GM23338 (cell line): ENCODE measurements around the gene LRRC3C.

Experiments used
- ETS1 ChIP-seq: IDR thresholded peaks from 2 replicates; pipeline ENCODE4 v1.6.1; 2016; ENCODE audit warnings: antibody characterized with exemption
- POLR2AphosphoS5 ChIP-seq: IDR thresholded peaks from 2 replicates; pipeline ENCODE4 v1.6.1; 2016; ENCODE audit warnings: antibody characterized with exemption, low read depth
- TF ChIP-seq, protein P1 (sequence below), 2 experiments: fragments of 200-600 bp in 1 of 2; sonication (generic) in 1 of 2; conservative IDR thresholded peaks; 2 replicates each; pipeline versions ENCODE4 v1.5.1 to v1.6.1; 2016 to 2017; ENCODE audit warnings: antibody characterized with exemption in 2 of 2, low read depth in 2 of 2, mild to moderate bottlenecking in 2 of 2, moderate library complexity in 1 of 2

DNA sequence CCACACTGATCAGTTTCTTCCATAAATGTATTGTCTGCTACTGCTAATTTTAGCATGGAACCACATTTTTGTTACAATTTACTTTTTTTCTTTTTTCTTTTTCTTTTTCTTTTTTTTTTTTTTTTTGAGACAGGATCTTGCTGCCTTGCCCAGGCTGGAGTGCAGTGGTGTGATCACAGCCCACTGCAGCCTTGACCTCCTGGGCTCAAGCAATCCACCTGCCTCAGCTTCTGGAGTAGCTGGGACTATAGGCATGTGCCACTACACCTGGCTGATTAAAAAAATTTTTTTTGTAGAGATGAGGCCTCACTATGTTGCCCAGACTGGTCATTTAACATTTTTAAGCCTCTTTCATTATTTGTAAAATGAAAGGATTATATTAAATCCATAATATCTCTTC lies 40.5 kb upstream of the LRRC3C start:
- TF ChIP-seq POLR2AphosphoS5 = no peak
- TF ChIP-seq, protein P1, sequence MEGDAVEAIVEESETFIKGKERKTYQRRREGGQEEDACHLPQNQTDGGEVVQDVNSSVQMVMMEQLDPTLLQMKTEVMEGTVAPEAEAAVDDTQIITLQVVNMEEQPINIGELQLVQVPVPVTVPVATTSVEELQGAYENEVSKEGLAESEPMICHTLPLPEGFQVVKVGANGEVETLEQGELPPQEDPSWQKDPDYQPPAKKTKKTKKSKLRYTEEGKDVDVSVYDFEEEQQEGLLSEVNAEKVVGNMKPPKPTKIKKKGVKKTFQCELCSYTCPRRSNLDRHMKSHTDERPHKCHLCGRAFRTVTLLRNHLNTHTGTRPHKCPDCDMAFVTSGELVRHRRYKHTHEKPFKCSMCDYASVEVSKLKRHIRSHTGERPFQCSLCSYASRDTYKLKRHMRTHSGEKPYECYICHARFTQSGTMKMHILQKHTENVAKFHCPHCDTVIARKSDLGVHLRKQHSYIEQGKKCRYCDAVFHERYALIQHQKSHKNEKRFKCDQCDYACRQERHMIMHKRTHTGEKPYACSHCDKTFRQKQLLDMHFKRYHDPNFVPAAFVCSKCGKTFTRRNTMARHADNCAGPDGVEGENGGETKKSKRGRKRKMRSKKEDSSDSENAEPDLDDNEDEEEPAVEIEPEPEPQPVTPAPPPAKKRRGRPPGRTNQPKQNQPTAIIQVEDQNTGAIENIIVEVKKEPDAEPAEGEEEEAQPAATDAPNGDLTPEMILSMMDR (conservative IDR thresholded peaks at IDR 0.05; ENCODE audit: low read depth in 2 of 2) = no peak
- no peak for TF ChIP-seq ETS1
